ENCODE data around the gene STEAP1. TPM values are rescaled to one million over a fixed set of nuclear protein-coding genes. Genes with fewer than 3 reads are reported as not detected.

The STEAP1 gene
- total and polyA plus RNA-seq, 2 donors = 0.33 to 3.8 TPM

Other genes with a start within 250 kb of the STEAP1 start
- gene STEAP2, start 57.3 kb downstream of the STEAP1 start, total RNA-seq = 3.4 TPM
- 11.4 TPM for gene STEAP2, start 57.3 kb downstream of the STEAP1 start, polyA plus RNA-seq
- 0.47 TPM for gene CFAP69, start 90.7 kb downstream of the STEAP1 start, total RNA-seq
- gene CFAP69, start 90.7 kb downstream of the STEAP1 start, polyA plus RNA-seq = 3.8 TPM
- gene FAM237B, start 166.8 kb downstream of the STEAP1 start, total RNA-seq = not detected
- not detected for gene FAM237B, start 166.8 kb downstream of the STEAP1 start, polyA plus RNA-seq
- 27.4 TPM for gene GTPBP10, start 192.2 kb downstream of the STEAP1 start, total RNA-seq
- 38.6 TPM for gene GTPBP10, start 192.2 kb downstream of the STEAP1 start, polyA plus RNA-seq
- gene CLDN12, start 249.0 kb downstream of the STEAP1 start, total RNA-seq = 8.1 TPM
- 12.7 TPM for gene CLDN12, start 249.0 kb downstream of the STEAP1 start, polyA plus RNA-seq